Keratinocyte (primary cell): ENCODE measurements around the gene MADCAM1. TPM values are rescaled to one million over a fixed set of nuclear protein-coding genes. Genes with fewer than 3 reads are reported as not detected.

Source experiments
- DNase-seq: peaks from one replicate; pipeline ENCODE4 v3.0.0-alpha.2; 2011; ENCODE audit warnings: low read depth, missing footprints, low spot score
- FAIRE-seq: peaks from 2 replicates; lab custom pipeline; 2011; peaks lifted over from hg19 to GRCh38; lab: Jason Lieb, UNC
- H2AFZ ChIP-seq: 2 replicates; pipeline ENCODE4 v1.6.0; 2012; ENCODE audit warnings: low read length, control low read depth, inconsistent platforms; ENCODE audit not compliant: control insufficient read depth
- H3K27ac ChIP-seq: 2 replicates; pipeline ENCODE4 v1.5.1; 2011; ENCODE audit warnings: low read length; ENCODE audit not compliant: control insufficient read depth, insufficient read depth
- H3K27me3 ChIP-seq: 3 replicates; pipeline ENCODE4 v1.6.0; 2011; ENCODE audit warnings: low read length; ENCODE audit not compliant: control insufficient read depth, insufficient read depth; ENCODE audit errors: extremely low read depth
- H3K36me3 ChIP-seq, 2 experiments: 2 replicates in 1 of 2; 3 replicates in 1 of 2; pipeline ENCODE4 v1.5.1; 2011; ENCODE audit warnings: low read length in 2 of 2, mild to moderate bottlenecking in 1 of 2; ENCODE audit not compliant: control insufficient read depth in 2 of 2, insufficient read depth in 2 of 2; ENCODE audit errors: extremely low read depth in 1 of 2
- H3K4me1 ChIP-seq: 3 replicates; pipeline ENCODE4 v1.5.1; 2011; ENCODE audit warnings: low read length; ENCODE audit not compliant: control insufficient read depth, insufficient read depth; ENCODE audit errors: extremely low read depth
- H3K4me2 ChIP-seq: 3 replicates; pipeline ENCODE4 v1.6.0; 2011; ENCODE audit warnings: low read depth, low read length; ENCODE audit not compliant: control insufficient read depth, insufficient read depth; ENCODE audit errors: extremely low read depth
- H3K4me3 ChIP-seq, 3 experiments: fragments of 200-600 bp in 1 of 3; sonication (generic) in 1 of 3; 2 replicates in 2 of 3; 3 replicates in 1 of 3; pipeline ENCODE4 v1.5.1; 2011 to 2016; ENCODE audit warnings: low read length in 3 of 3, mild to moderate bottlenecking in 3 of 3, control low read depth in 2 of 3, inconsistent platforms in 1 of 3, low read depth in 1 of 3, mixed read lengths in 1 of 3, mixed run types in 1 of 3, moderate library complexity in 1 of 3; ENCODE audit not compliant: control insufficient read depth in 2 of 3, insufficient read depth in 2 of 3; ENCODE audit errors: extremely low read depth in 1 of 3
- H3K79me2 ChIP-seq: 2 replicates; pipeline ENCODE4 v1.6.0; 2012; ENCODE audit warnings: low read length; ENCODE audit not compliant: control insufficient read depth, insufficient read depth
- H3K9ac ChIP-seq: 3 replicates; pipeline ENCODE4 v1.6.0; 2011; ENCODE audit warnings: low read length; ENCODE audit not compliant: control insufficient read depth, insufficient read depth; ENCODE audit errors: extremely low read depth
- H3K9me1 ChIP-seq: 3 replicates; pipeline ENCODE4 v1.6.0; 2011; ENCODE audit warnings: low read length; ENCODE audit not compliant: control insufficient read depth, insufficient read depth; ENCODE audit errors: extremely low read depth
- H3K9me3 ChIP-seq: 2 replicates; pipeline ENCODE4 v1.5.1; 2012; ENCODE audit warnings: low read depth, low read length; ENCODE audit not compliant: control insufficient read depth
- H4K20me1 ChIP-seq: 3 replicates; pipeline ENCODE4 v1.6.0; 2011; ENCODE audit warnings: low read length; ENCODE audit not compliant: control insufficient read depth, insufficient read depth; ENCODE audit errors: extremely low read depth
- EZH2 ChIP-seq: IDR thresholded peaks from one replicate; pipeline ENCODE4 v1.6.1; 2012; ENCODE audit warnings: inconsistent platforms, mild to moderate bottlenecking, low read length, moderate library complexity
- dilution Hi-C: fragments of 300-500 bp; cut with MboI; formaldehyde crosslinking; loops from one replicate; pipeline ENCODE4 v1.7.0; 2020; ENCODE audit warnings: low sequenced_read_pairs; ENCODE audit not compliant: extremely low pct_ligation_motif_present
- polyA plus RNA-seq, 5 experiments: library from polyadenylated mRNA; depleted of rRNA in 3 of 5; stranded (reverse) in 3 of 5; stranded (forward) in 1 of 5; unstranded in 1 of 5; fragments of >200 nt; gene quantifications; 1 replicate in 1 of 5; 2 replicates in 3 of 5; 3 replicates in 1 of 5; pipeline versions ENCODE4 v1.2.1 to v1.2.3, GENCODE V29; 2011 to 2012; ENCODE audit warnings: missing spikeins in 2 of 5, low read depth in 1 of 5, low replicate concordance in 1 of 5
- TF ChIP-seq, protein P1 (sequence below), 3 experiments: IDR thresholded peaks in 1 of 3; conservative IDR thresholded peaks in 1 of 3; optimal IDR thresholded peaks in 1 of 3; 2 replicates in 2 of 3; 3 replicates in 1 of 3; pipeline versions ENCODE3 to v1.5.1; 2011; ENCODE audit warnings: low read length in 3 of 3, mild to moderate bottlenecking in 3 of 3, moderate library complexity in 2 of 3, control low read depth in 1 of 3, inconsistent platforms in 1 of 3; ENCODE audit not compliant: insufficient read depth in 2 of 3; ENCODE audit errors: extremely low read depth in 1 of 3

The MADCAM1 gene
- polyA plus RNA-seq, 1 donor (not counting 4 experiments of a cell fraction or from before 2014, with no cell fraction given), result 0.05 TPM

GRCh38 chr19:456547-457110 is 39.7 kb upstream of the MADCAM1 start:
- H3K79me2 ChIP-seq, result no peaks in the 10 kb centered on the region
- TF ChIP-seq, protein P1, sequence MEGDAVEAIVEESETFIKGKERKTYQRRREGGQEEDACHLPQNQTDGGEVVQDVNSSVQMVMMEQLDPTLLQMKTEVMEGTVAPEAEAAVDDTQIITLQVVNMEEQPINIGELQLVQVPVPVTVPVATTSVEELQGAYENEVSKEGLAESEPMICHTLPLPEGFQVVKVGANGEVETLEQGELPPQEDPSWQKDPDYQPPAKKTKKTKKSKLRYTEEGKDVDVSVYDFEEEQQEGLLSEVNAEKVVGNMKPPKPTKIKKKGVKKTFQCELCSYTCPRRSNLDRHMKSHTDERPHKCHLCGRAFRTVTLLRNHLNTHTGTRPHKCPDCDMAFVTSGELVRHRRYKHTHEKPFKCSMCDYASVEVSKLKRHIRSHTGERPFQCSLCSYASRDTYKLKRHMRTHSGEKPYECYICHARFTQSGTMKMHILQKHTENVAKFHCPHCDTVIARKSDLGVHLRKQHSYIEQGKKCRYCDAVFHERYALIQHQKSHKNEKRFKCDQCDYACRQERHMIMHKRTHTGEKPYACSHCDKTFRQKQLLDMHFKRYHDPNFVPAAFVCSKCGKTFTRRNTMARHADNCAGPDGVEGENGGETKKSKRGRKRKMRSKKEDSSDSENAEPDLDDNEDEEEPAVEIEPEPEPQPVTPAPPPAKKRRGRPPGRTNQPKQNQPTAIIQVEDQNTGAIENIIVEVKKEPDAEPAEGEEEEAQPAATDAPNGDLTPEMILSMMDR (optimal IDR thresholded peaks at IDR 0.05 in 1 of 3, IDR thresholded peaks at IDR 0.05 in 1 of 3, conservative IDR thresholded peaks at IDR 0.05 in 1 of 3; ENCODE audit: extremely low read depth in 1 of 3, insufficient read depth in 2 of 3, low read length in 3 of 3), result no peak
- no peak for TF ChIP-seq EZH2
- no peak overlapping the region for H3K4me2 ChIP-seq
- no peak for DNase-seq
- H3K4me3 ChIP-seq, result no peak overlapping the region
- H3K36me3 ChIP-seq, result no peaks in the 10 kb centered on the region
- H3K9me1 ChIP-seq, result no peaks in the 10 kb centered on the region
- H3K27me3 ChIP-seq, result peaks cover 6% of the 10 kb centered on the region
- no peak overlapping the region for H2AFZ ChIP-seq
- H3K4me1 ChIP-seq, result no peaks in the 10 kb centered on the region
- H4K20me1 ChIP-seq, result no peaks in the 10 kb centered on the region
- no peak overlapping the region for H3K9ac ChIP-seq
- dilution Hi-C loops, result no loop called here
- FAIRE-seq, result no peak
- H3K9me3 ChIP-seq, result peaks cover 2% of the 10 kb centered on the region
- H3K27ac ChIP-seq, result no peak overlapping the region

DNA sequence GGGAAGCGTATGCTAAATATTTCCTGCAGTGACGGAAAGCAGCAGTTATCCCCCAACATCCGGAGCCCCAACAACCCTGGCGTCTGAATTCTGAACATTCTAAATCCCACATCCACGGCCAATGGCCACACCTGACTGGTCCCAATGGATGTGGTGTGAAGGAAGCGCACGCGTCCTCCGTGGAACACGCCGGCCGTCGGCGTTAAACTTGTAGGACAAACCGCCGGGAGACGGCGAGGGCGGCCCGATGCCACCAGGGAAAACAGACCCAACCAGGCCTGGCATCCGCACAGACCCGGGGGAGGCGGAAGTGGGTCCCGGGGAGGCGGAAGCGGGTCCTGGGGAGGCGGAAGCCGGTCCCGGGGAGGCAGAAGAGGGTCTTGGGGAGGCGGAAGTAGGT is 38.6 kb upstream of the MADCAM1 start:
- Histone ChIP-seq H3K9me3 (peaks cover 2% of the 10 kb centered on the region), H3K79me2 (no peaks in the 10 kb centered on the region), H3K9me1 (no peaks in the 10 kb centered on the region), H3K36me3 (no peaks in the 10 kb centered on the region), H3K4me2 (no peak overlapping the region), H3K4me3 (no peak overlapping the region), H4K20me1 (no peaks in the 10 kb centered on the region), H3K9ac (no peak overlapping the region), H2AFZ (no peak overlapping the region), H3K27me3 (peaks cover 11% of the 10 kb centered on the region), H3K27ac (no peak overlapping the region), H3K4me1 (no peaks in the 10 kb centered on the region)
- no peak for FAIRE-seq
- no peak for TF ChIP-seq EZH2
- TF ChIP-seq, protein P1 (optimal IDR thresholded peaks at IDR 0.05 in 1 of 3, IDR thresholded peaks at IDR 0.05 in 1 of 3, conservative IDR thresholded peaks at IDR 0.05 in 1 of 3; ENCODE audit: extremely low read depth in 1 of 3, insufficient read depth in 2 of 3, low read length in 3 of 3), result no peak
- no peak for DNase-seq
- dilution Hi-C loops, result no loop called here
